PC-9 (cell line): ENCODE data around the gene UHRF1.

Source experiments
- CTCF ChIP-seq: fragments of 200-600 bp; sonication (generic); conservative IDR thresholded peaks from 2 replicates; pipeline ENCODE4 v1.6.1; 2017; ENCODE audit warnings: mixed run types, antibody characterized with exemption, mild to moderate bottlenecking, moderate library complexity
- EZH2 ChIP-seq: fragments of 200-600 bp; sonication (generic); IDR thresholded peaks from 2 replicates; pipeline ENCODE4 v1.8.0; 2017; ENCODE audit warnings: antibody characterized with exemption, low read depth

GRCh38 chr19:4996701-4997100 is 87.4 kb downstream of the UHRF1 start:
- no peak for TF ChIP-seq CTCF
- no peak for TF ChIP-seq EZH2
